GM12891 (cell line): ENCODE measurements around the gene CRAMP1.

Experiments
- DNase-seq: peaks from one replicate; pipeline ENCODE4 v3.0.0; 2011; ENCODE audit warnings: low spot score; ENCODE audit not compliant: insufficient read length
- FAIRE-seq: peaks from 2 replicates; lab custom pipeline; 2011; peaks lifted over from hg19 to GRCh38; lab: Jason Lieb, UNC
- PAX5 ChIP-seq: IDR thresholded peaks from 2 replicates; pipeline ENCODE4 v1.6.1; 2011; ENCODE audit warnings: low read length, moderate library complexity, mild to moderate bottlenecking; ENCODE audit not compliant: insufficient read depth, severe bottlenecking
- POLR2A ChIP-seq: IDR thresholded peaks from 2 replicates; pipeline ENCODE4 v1.6.1; 2011; ENCODE audit warnings: low read depth, low read length, control low read depth
- POLR2AphosphoS5 ChIP-seq: IDR thresholded peaks from 2 replicates; pipeline ENCODE4 v1.6.1; 2011; ENCODE audit warnings: low read depth, low read length, control low read depth
- POU2F2 ChIP-seq: IDR thresholded peaks from 2 replicates; pipeline ENCODE4 v1.6.1; 2011; ENCODE audit warnings: low read depth, mild to moderate bottlenecking, control low read depth, low read length, moderate library complexity
- SPI1 ChIP-seq: IDR thresholded peaks from 2 replicates; pipeline ENCODE4 v1.6.1; 2011; ENCODE audit warnings: low read depth, low read length, control low read depth
- TAF1 ChIP-seq: IDR thresholded peaks from 2 replicates; pipeline ENCODE4 v1.6.1; 2011; ENCODE audit warnings: low read depth, low read length, control low read depth

CRAMP1 gene

DNA sequence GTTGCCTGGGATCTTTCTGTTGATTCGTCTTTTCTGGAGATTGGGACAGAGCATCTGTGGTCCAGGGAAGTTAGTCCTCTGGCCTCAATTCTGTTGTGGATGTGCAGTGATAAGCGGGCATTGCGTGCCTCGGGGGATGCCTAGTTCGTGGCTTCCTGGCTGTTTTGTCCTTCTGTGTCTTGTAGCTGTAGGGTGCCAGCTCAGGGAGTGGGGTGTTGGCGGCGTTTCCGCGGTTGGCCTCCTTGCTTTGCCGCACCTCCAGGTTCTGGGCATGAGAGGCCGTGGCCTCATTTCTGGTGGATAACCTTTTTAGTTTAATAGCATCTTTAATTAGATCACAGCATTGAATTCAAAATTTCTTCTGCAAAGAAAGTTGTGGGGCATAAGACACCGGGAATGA is 64.5 kb downstream of the CRAMP1 start:
- DNase-seq (no peak), FAIRE-seq (no peak)
- TF ChIP-seq POU2F2 (no peak), TAF1 (no peak), PAX5 (no peak), POLR2A (no peak), POLR2AphosphoS5 (no peak), SPI1 (no peak)

- FAIRE-seq = no peak
- TF ChIP-seq POU2F2 (no peak), PAX5 (no peak), POLR2A (no peak), SPI1 (no peak), POLR2AphosphoS5 (no peak), TAF1 (no peak)
- no peak for DNase-seq
Measured at GRCh38 chr16:1677339-1677738, 65.2 kb downstream of the CRAMP1 start.

DNA sequence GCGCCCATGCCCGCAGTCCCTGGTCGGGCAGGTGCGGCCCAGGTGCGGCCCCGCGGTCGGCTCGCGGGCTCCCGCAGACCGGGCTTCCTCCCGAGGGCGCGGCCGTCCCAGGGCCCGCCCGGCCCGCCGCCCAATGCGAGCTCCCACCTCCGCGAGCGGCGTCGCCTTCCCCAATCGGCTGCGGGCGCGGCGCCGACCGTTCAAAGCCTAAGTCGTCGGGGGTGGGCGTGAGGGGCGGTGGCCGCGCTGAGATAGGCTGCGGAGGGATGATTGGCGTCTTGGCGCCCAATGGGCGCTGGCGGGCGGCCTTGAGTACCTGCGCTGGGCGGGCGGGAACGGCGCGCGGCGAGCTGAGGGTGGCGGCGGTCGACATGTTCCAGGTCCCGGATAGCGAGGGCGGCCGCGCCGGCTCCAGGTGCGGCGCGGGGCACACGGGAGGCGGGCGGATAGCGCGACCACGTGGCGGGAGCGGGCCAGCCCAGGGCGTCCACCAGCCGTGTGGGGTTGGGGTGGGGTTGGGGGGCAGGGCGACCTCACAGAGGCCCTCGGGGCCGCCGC is 65.9 kb downstream of the CRAMP1 start, which contains the start of gene JPT2:
Gene JPT2 (plus strand): TSS at position 338 of the 558 bp plus-strand sequence. CDS start 34 bp downstream, at position 372.
- TF ChIP-seq POLR2A = no peak; the same call in 1 of the 2 replicates
- 0 out of 2 replicates have a peak, but pooled peaks have one; percentile 43 for TF ChIP-seq TAF1
- peak; percentile 99 for FAIRE-seq
- peak; percentile 99 for DNase-seq

- 0 out of 2 replicates have a peak, but pooled peaks have one; percentile 30 for TF ChIP-seq POU2F2
- TF ChIP-seq SPI1 = no peak
- peak; percentile 25; the same call in 1 of the 2 replicates for TF ChIP-seq POLR2A
- DNase-seq = no peak
- peak; percentile 57 for FAIRE-seq
Measured at GRCh38 chr16:1678500-1679098, 66.4 kb downstream of the CRAMP1 start.

DNA sequence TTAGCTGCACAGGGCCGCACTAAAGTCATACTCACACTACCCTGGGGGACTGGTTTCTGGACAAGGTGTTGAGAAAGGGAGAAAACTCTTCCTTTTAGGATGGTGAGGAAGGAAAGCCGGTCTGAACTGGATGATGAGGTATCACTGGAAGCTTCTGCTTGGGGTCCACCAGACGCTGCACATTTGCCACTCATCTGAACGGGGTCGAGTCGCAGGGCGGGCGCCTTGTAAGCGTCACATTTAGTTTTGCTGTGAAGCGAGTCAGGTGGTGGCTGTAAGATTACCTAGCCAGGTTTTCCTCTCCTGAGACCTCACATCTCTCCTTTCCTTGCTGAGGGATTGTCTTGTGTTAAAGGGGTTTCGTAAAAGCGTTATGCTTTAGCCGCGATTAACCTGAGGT is 68.2 kb downstream of the CRAMP1 start:
- FAIRE-seq (no peak), DNase-seq (no peak)
- TF ChIP-seq POLR2AphosphoS5 (no peak), POLR2A (no peak), POU2F2 (no peak), PAX5 (no peak), TAF1 (no peak)

GRCh38 chr16:1681032-1681431 is 68.9 kb downstream of the CRAMP1 start:
- FAIRE-seq = no peak
- no peak for DNase-seq
- no peak for TF ChIP-seq SPI1

DNA sequence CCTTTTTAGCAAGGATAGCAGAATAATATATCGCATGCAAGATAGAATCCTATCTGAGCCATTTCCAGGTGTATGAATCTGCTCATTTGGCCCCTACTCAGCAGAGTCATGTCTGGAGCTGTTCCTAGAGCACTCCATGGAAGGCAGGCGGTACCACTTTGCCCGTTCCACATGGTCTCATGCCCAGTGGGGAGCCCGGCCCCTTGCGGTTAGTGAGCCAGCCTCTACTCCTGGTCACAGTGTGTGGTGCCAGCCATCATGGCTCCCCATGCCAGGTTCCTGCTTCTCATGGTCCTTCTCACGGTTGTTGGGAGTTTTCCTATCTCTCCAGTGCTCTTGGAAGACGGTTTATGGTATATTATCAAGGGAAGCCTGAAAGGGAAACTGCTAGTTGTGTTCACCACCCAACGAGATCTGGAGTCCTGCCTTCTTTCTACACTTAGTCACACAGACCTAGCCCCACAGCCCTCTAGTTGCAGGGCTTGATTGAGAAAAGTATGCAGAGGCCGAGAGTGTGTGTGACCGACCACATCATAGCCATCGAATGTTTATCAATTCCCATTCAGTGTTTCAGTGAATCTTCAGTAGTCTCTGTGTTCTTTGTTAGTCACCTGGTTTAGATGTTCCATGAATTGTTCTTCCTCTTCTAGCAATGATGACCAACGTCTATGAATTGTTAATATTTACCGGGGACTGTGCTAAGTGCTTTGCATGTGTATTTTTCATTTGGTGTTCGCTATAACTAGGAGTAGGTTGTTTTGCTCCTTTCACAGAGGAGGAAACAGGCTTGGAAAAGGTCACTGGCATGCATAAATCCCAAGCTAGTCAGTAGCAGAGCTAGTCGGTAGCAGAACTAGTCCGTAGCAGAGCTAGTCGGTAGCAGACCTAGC is 75.5 kb downstream of the CRAMP1 start:
- TF ChIP-seq POU2F2 = no peak
- TF ChIP-seq PAX5 = no peak
- TF ChIP-seq POLR2AphosphoS5 = no peak
- TF ChIP-seq POLR2A = no peak
- TF ChIP-seq SPI1 = no peak
- no peak for TF ChIP-seq TAF1
- no peak for FAIRE-seq
- DNase-seq = no peak

DNA sequence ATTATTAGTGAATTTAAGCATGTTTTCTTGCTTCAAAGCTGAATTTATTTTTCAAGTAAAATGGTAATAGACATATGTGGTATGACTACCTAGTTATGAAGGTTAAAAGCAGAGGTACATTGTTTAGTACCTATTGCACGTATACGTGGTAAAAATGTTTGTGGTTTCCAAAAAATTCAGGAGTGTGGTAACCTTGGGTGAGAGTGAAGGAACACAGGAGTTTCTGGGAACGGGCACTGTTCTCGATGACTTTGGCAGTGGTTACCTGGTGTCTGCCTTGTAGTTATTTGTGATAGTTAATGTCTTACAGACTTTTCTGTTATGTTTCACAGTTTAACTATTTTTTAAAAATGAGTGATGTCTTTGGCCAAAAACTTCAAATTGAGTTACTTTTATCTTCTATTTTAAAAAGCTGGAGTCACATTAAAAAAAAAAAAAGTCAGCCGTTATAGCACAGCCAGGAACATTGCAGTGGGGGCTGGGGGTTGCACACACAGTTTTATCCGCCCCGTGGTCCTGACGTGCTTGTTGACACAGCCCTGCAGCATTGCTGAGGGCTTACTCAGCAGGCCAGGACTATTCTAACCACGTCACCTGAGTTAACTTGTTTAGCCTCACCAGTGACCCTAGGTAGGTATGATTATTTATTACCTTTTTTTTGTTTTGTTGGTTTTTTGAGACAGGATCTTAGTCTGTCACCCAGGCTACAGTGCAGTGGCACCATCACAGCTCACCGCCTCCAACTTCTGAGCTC is 76.8 kb downstream of the CRAMP1 start:
- DNase-seq (no peak), FAIRE-seq (no peak)
- TF ChIP-seq SPI1 (no peak), TAF1 (no peak), PAX5 (no peak), POLR2AphosphoS5 (no peak), POLR2A (no peak), POU2F2 (no peak)

DNA sequence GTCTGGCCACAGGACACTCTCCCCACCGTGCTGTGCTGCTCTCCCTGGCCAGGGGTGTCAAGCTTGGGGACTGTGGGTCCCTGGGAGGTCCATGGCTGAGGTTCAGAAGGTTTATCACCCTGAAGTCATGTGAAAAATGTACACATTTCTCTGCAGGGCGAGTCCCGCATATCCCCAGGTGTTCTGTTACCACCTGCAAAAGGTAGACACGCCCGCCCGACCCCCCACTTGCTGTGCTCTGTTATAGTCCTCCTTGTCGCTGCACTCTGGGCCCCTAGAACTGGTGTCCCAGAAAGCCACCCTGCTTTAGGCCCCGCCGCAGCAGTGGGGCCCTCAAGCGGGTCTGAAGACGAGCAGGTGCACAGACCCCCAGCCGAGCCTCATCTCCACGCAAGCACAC is 77.7 kb downstream of the CRAMP1 start:
- DNase-seq (no peak), FAIRE-seq (no peak)
- no peak for TF ChIP-seq POLR2A
- no peak for TF ChIP-seq POU2F2
- TF ChIP-seq POLR2AphosphoS5 = no peak
- no peak for TF ChIP-seq SPI1
- no peak for TF ChIP-seq TAF1
- no peak for TF ChIP-seq PAX5

DNA sequence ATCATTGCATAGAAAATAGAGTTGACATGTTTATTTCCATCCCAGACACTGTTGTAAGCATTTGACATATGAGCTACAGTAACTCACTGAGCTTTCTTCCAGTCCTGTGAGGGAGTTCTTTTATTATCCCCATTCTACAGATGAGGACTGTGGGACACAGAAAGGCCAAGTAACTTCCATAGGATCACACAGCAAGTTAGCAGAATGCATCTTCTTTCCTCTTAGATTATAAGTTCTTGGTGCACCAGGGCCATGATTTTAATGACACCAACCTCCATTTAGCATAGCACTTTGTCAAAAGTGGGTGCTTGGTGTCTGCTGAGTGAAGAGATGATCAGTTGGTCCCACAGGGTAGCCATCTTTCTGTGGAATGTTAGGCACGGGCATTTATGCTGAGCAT is 78.7 kb downstream of the CRAMP1 start:
- FAIRE-seq (no peak), DNase-seq (no peak)
- TF ChIP-seq POU2F2 (no peak), TAF1 (no peak)

DNA sequence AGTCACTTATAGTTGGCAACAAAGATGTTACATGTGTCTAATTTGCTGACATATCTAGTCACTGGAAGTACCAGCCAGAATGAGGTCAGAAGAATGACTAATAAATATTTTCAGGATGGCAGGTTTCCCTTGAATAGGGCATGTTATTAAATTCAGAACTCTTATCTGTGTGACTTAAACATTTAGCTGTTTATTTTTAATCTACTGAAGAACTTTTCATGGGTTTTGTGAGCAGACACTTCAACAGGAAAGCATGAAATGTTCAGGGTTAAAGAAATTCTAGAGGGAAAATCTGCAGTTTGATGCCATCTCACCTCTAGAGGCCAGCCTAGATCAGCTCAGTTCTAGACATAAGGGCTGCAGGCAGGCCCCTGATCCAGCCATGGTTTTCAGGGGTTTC is 79.1 kb downstream of the CRAMP1 start:
- DNase-seq (no peak), FAIRE-seq (no peak)
- no peak for TF ChIP-seq PAX5
- TF ChIP-seq POU2F2 = no peak
- no peak for TF ChIP-seq POLR2AphosphoS5
- TF ChIP-seq TAF1 = no peak
- TF ChIP-seq POLR2A = no peak
- no peak for TF ChIP-seq SPI1
